H9 (cell line): ENCODE measurements around the gene TRIM9. TPM values are rescaled to one million over a fixed set of nuclear protein-coding genes. Genes with fewer than 3 reads are reported as not detected.

Experiments
- DNase-seq: peaks from one replicate; pipeline ENCODE4 v3.0.0-alpha.2; 2017
- H2AFZ ChIP-seq: one replicate; pipeline ENCODE4 v1.6.1; 2013; ENCODE audit warnings: mild to moderate bottlenecking, low read length, control low read depth, moderate library complexity
- H2AK5ac ChIP-seq: 2 replicates; pipeline ENCODE4 v1.6.1; 2013; ENCODE audit warnings: low read length, control low read depth, mixed read lengths; ENCODE audit not compliant: insufficient read length
- H2BK120ac ChIP-seq: one replicate; pipeline ENCODE4 v1.6.1; 2013; ENCODE audit warnings: low read depth, mild to moderate bottlenecking, low read length, control low read depth, inconsistent platforms; ENCODE audit not compliant: poor library complexity, severe bottlenecking
- H2BK12ac ChIP-seq: 2 replicates; pipeline ENCODE4 v1.6.1; 2013; ENCODE audit warnings: low read length, control low read depth, mixed read lengths, low read depth; ENCODE audit not compliant: insufficient read length
- H2BK15ac ChIP-seq: 2 replicates; pipeline ENCODE4 v1.6.1; 2013; ENCODE audit warnings: low read depth, low read length, control low read depth
- H2BK20ac ChIP-seq: one replicate; pipeline ENCODE4 v1.6.1; 2013; ENCODE audit warnings: low read depth, mild to moderate bottlenecking, low read length, control low read depth, inconsistent platforms; ENCODE audit not compliant: poor library complexity, severe bottlenecking
- H2BK5ac ChIP-seq: 2 replicates; pipeline ENCODE4 v1.6.1; 2013; ENCODE audit warnings: low read length, control low read depth, mixed read lengths; ENCODE audit not compliant: insufficient read length
- H3K14ac ChIP-seq: 2 replicates; pipeline ENCODE4 v1.6.1; 2013; ENCODE audit warnings: low read length, control low read depth; ENCODE audit not compliant: insufficient read depth
- H3K18ac ChIP-seq: 2 replicates; pipeline ENCODE4 v1.6.1; 2013; ENCODE audit warnings: low read depth, mild to moderate bottlenecking, mixed read lengths, low read length, control low read depth; ENCODE audit not compliant: insufficient read length
- H3K23ac ChIP-seq: 2 replicates; pipeline ENCODE4 v1.6.1; 2013; ENCODE audit warnings: low read length, control low read depth, mixed read lengths, low read depth; ENCODE audit not compliant: insufficient read length
- H3K23me2 ChIP-seq: 2 replicates; pipeline ENCODE4 v1.6.1; 2013; ENCODE audit warnings: low read depth, mild to moderate bottlenecking, mixed read lengths, low read length, control low read depth; ENCODE audit not compliant: insufficient read length, poor library complexity, severe bottlenecking
- H3K27ac ChIP-seq: 2 replicates; pipeline ENCODE4 v1.5.1; 2013; ENCODE audit warnings: low read length, control low read depth, mixed read lengths, low read depth; ENCODE audit not compliant: insufficient read length
- H3K27me3 ChIP-seq: 2 replicates; pipeline ENCODE4 v1.6.1; 2013; ENCODE audit warnings: low read length, control low read depth, inconsistent platforms; ENCODE audit not compliant: insufficient read depth
- H3K4ac ChIP-seq: 2 replicates; pipeline ENCODE4 v1.6.1; 2013; ENCODE audit warnings: low read depth, mild to moderate bottlenecking, control low read depth, inconsistent platforms, low read length, moderate library complexity
- H3K4me1 ChIP-seq: 2 replicates; pipeline ENCODE4 v1.6.1; 2013; ENCODE audit warnings: low read length, control low read depth, inconsistent platforms; ENCODE audit not compliant: insufficient read depth
- H3K4me2 ChIP-seq: 2 replicates; pipeline ENCODE4 v1.6.1; 2013; ENCODE audit warnings: low read length, control low read depth, mixed read lengths; ENCODE audit not compliant: insufficient read length, insufficient read depth
- H3K56ac ChIP-seq: 2 replicates; pipeline ENCODE4 v1.6.1; 2013; ENCODE audit warnings: low read depth, mild to moderate bottlenecking, mixed read lengths, low read length, control low read depth; ENCODE audit not compliant: insufficient read length
- H3K79me1 ChIP-seq: 2 replicates; pipeline ENCODE4 v1.6.1; 2013; ENCODE audit warnings: low read depth, mild to moderate bottlenecking, moderate library complexity, low read length, control low read depth, inconsistent platforms; ENCODE audit not compliant: insufficient read depth, poor library complexity, severe bottlenecking
- H3K79me2 ChIP-seq: 2 replicates; pipeline ENCODE4 v1.6.1; 2013; ENCODE audit warnings: low read length, control low read depth, inconsistent platforms; ENCODE audit not compliant: insufficient read depth
- H3K9ac ChIP-seq: 2 replicates; pipeline ENCODE4 v1.6.1; 2013; ENCODE audit warnings: low read length, control low read depth, mixed read lengths; ENCODE audit not compliant: insufficient read length; ENCODE audit errors: extremely low read depth
- H3K9me3 ChIP-seq: one replicate; pipeline ENCODE4 v1.6.1; 2013; ENCODE audit warnings: low read depth, low read length, inconsistent platforms; ENCODE audit not compliant: control insufficient read depth
- H3T11ph ChIP-seq: one replicate; pipeline ENCODE4 v1.6.1; 2013; ENCODE audit warnings: mild to moderate bottlenecking, low read length, control low read depth, inconsistent platforms
- H4K20me1 ChIP-seq: one replicate; pipeline ENCODE4 v1.6.1; 2013; ENCODE audit not compliant: control insufficient read depth, insufficient read length, insufficient read depth
- H4K5ac ChIP-seq: 2 replicates; pipeline ENCODE4 v1.6.1; 2013; ENCODE audit warnings: low read depth, mild to moderate bottlenecking, mixed read lengths, low read length, control low read depth; ENCODE audit not compliant: insufficient read length
- H4K8ac ChIP-seq: replicated peaks from 2 replicates; pipeline ENCODE4 v1.6.1; 2013; ENCODE audit warnings: low read length, control low read depth, mixed read lengths, low read depth; ENCODE audit not compliant: insufficient read length
- H4K91ac ChIP-seq: 2 replicates; pipeline ENCODE4 v1.6.1; 2013; ENCODE audit warnings: low read depth, mild to moderate bottlenecking, moderate library complexity, mixed read lengths, low read length, control low read depth; ENCODE audit not compliant: insufficient read length
- H3K27ac Mint-ChIP-seq, 3 experiments: 2 replicates in 2 of 3; 3 replicates in 1 of 3; pipeline ENCODE4 v1.8.0; 2020 to 2021; ENCODE audit warnings: mixed read lengths in 3 of 3, mild to moderate bottlenecking in 1 of 3, moderate library complexity in 1 of 3
- H3K27me3 Mint-ChIP-seq: 2 replicates; pipeline ENCODE4 v1.8.0; 2021; ENCODE audit warnings: low read depth, mild to moderate bottlenecking, moderate library complexity, mixed read lengths
- H3K36me3 Mint-ChIP-seq, 3 experiments: 2 replicates in 2 of 3; 3 replicates in 1 of 3; pipeline ENCODE4 v1.8.0; 2020 to 2021; ENCODE audit warnings: low read depth in 3 of 3, mixed read lengths in 3 of 3; ENCODE audit not compliant: insufficient read depth in 1 of 3
- H3K4me1 Mint-ChIP-seq, 2 experiments: 2 replicates each; pipeline ENCODE4 v1.8.0; 2020; ENCODE audit warnings: mixed read lengths in 2 of 2
- H3K4me3 Mint-ChIP-seq, 2 experiments: 2 replicates in 1 of 2; 3 replicates in 1 of 2; pipeline ENCODE4 v1.8.0; 2020 to 2021; ENCODE audit warnings: mild to moderate bottlenecking in 2 of 2, mixed read lengths in 2 of 2, moderate library complexity in 1 of 2
- H3K9me3 Mint-ChIP-seq, 2 experiments: 2 replicates in 1 of 2; 3 replicates in 1 of 2; pipeline ENCODE4 v1.8.0; 2020; ENCODE audit warnings: mild to moderate bottlenecking in 2 of 2, mixed read lengths in 2 of 2, moderate library complexity in 1 of 2
- CTCF ChIP-seq: fragments of 200-600 bp; sonication (generic); conservative IDR thresholded peaks from 3 replicates; pipeline ENCODE4 v1.8.0; 2021; ENCODE audit warnings: antibody characterized with exemption, mild to moderate bottlenecking
- WGBS: extraction: QIAGEN DNeasy Blood & Tissue Kit; methylation state at CpG from one replicate; pipeline ENCODE4 v1.1.7; 2013; ENCODE audit warnings: missing lambda C conversion rate, low lambda C conversion rate, mixed read lengths; ENCODE audit not compliant: insufficient read length; ENCODE audit errors: extremely low coverage; 5-methylcytosine and 5-hydroxymethylcytosine counted together
- total RNA-seq: library from RNA; stranded (reverse); gene quantifications from 2 replicates; pipeline ENCODE4 v1.2.1, GENCODE V29; 2021

TRIM9 gene
- total RNA-seq, 1 experiment from 2014 or later, result 0.98 TPM

GRCh38 chr14:51116682-51117081 lies 21.8 kb upstream of the TRIM9 start:
- H2BK120ac ChIP-seq, result no peak overlapping the region
- no peak overlapping the region for H3K4ac ChIP-seq
- H4K91ac ChIP-seq, result no peak overlapping the region
- H3K23me2 ChIP-seq, result no peaks in the 10 kb centered on the region
- no peak overlapping the region for H2BK20ac ChIP-seq
- H3K27me3 ChIP-seq, result no peaks in the 10 kb centered on the region
- no peak for TF ChIP-seq CTCF
- no peak overlapping the region for H3K9ac ChIP-seq
- H3K23ac ChIP-seq, result no peak overlapping the region
- Mint-ChIP-seq H3K9me3 (no peaks in the 10 kb centered on the region), H3K36me3 (no peaks in the 10 kb centered on the region), H3K27ac (no peak overlapping the region), H3K4me3 (no peak overlapping the region), H3K27me3 (peaks cover 2% of the 10 kb centered on the region; the same call in 1 of the 2 replicates), H3K4me1 (peaks cover 12 to 25% of the 10 kb centered on the region in 2 experiments)
- no peak overlapping the region for H2BK12ac ChIP-seq
- no peak overlapping the region for H3K14ac ChIP-seq
- no peak for DNase-seq
- H4K5ac ChIP-seq, result no peak overlapping the region
- no peak overlapping the region for H3K56ac ChIP-seq
- H3K4me1 ChIP-seq, result no peaks in the 10 kb centered on the region; the same call in 1 of the 2 replicates
- WGBS, result no CpG with 5 or more reads among the region's 1 CpG
- H2BK15ac ChIP-seq, result no peak overlapping the region
- no peak overlapping the region for H3K18ac ChIP-seq
- no peak overlapping the region for H3T11ph ChIP-seq
- no peaks in the 10 kb centered on the region for H3K9me3 ChIP-seq
- H4K8ac ChIP-seq, result no peak overlapping the region
- H2AFZ ChIP-seq, result no peak overlapping the region
- H3K27ac ChIP-seq, result no peak overlapping the region
- H2BK5ac ChIP-seq, result no peak overlapping the region
- no peaks in the 10 kb centered on the region for H3K79me1 ChIP-seq
- no peaks in the 10 kb centered on the region for H4K20me1 ChIP-seq
- H3K4me2 ChIP-seq, result no peak overlapping the region
- H3K79me2 ChIP-seq, result no peaks in the 10 kb centered on the region
- H2AK5ac ChIP-seq, result no peak overlapping the region
